CD4-positive, CD25-positive, alpha-beta regulatory T cell (primary cell): Measurements from ENCODE around the gene GOLGA8O. TPM values are rescaled to one million over a fixed set of nuclear protein-coding genes. Genes with fewer than 3 reads are reported as not detected.
A peak's percentile ranks its signal among the peaks of the same experiment; 100 is the strongest.
"Not testable (repeated sequence)": the region's sequence is repeated elsewhere in the genome, so short reads cannot be mapped to it uniquely, and the experiment has no call there.

ENCODE experiments used
- ATAC-seq, 2 donors: fragments of 150-1000 bp; cut with Tn5 transposase; one replicate each; pipeline ENCODE4 v1.10.0; 2021; ENCODE audit warnings: low read depth in 2 of 2, moderate number of reproducible peaks in 2 of 2, moderate library complexity in 1 of 2
- DNase-seq, 3 donors: peaks; one replicate each; pipeline versions ENCODE4 v3.0.0 to v3.0.0-alpha.2; 2012 to 2022; ENCODE audit warnings: mixed read lengths in 1 of 3
- H3K27ac ChIP-seq: one replicate; pipeline ENCODE4 v1.7.0; 2013; ENCODE audit warnings: mild to moderate bottlenecking, low read length; ENCODE audit not compliant: insufficient read depth, poor library complexity, severe bottlenecking
- H3K27me3 ChIP-seq: one replicate; pipeline ENCODE4 v1.7.0; 2013; ENCODE audit warnings: low read length; ENCODE audit not compliant: control insufficient read depth, insufficient read depth
- H3K36me3 ChIP-seq: one replicate; pipeline ENCODE4 v1.7.0; 2013; ENCODE audit warnings: mild to moderate bottlenecking, low read length, moderate library complexity; ENCODE audit not compliant: control insufficient read depth, insufficient read depth
- H3K4me1 ChIP-seq: 2 replicates; pipeline ENCODE4 v1.7.0; 2013; ENCODE audit warnings: mild to moderate bottlenecking, low read length; ENCODE audit not compliant: insufficient read depth, control insufficient read depth, poor library complexity, severe bottlenecking
- H3K4me3 ChIP-seq: one replicate; pipeline ENCODE4 v1.7.0; 2013; ENCODE audit warnings: low read depth, mild to moderate bottlenecking, low read length, moderate library complexity
- H3K9me3 ChIP-seq, 2 experiments: 1 replicate in 1 of 2; 2 replicates in 1 of 2; pipeline ENCODE4 v1.7.0; 2013; ENCODE audit warnings: low read length in 2 of 2, mild to moderate bottlenecking in 1 of 2, moderate library complexity in 1 of 2; ENCODE audit not compliant: control insufficient read depth in 2 of 2
- H3K27ac Mint-ChIP-seq, 3 donors: one replicate each; pipeline ENCODE4 v1.8.0; 2020 to 2022; ENCODE audit warnings: mild to moderate bottlenecking in 3 of 3, mixed read lengths in 3 of 3, moderate library complexity in 2 of 3
- H3K27me3 Mint-ChIP-seq: one replicate; pipeline ENCODE4 v1.8.0; 2022; ENCODE audit warnings: mild to moderate bottlenecking, mixed read lengths
- H3K36me3 Mint-ChIP-seq: one replicate; pipeline ENCODE4 v1.8.0; 2020; ENCODE audit warnings: mixed read lengths
- H3K4me1 Mint-ChIP-seq, 4 donors: one replicate each; pipeline ENCODE4 v1.8.0; 2020 to 2022; ENCODE audit warnings: mixed read lengths in 4 of 4, mild to moderate bottlenecking in 1 of 4
- H3K4me3 Mint-ChIP-seq, 4 donors: one replicate each; pipeline ENCODE4 v1.8.0; 2020 to 2022; ENCODE audit warnings: mild to moderate bottlenecking in 4 of 4, mixed read lengths in 4 of 4, moderate library complexity in 3 of 4
- H3K9me3 Mint-ChIP-seq, 7 donors: one replicate each; pipeline ENCODE4 v1.8.0; 2020 to 2022; ENCODE audit warnings: mixed read lengths in 7 of 7, mild to moderate bottlenecking in 3 of 7, moderate library complexity in 2 of 7
- polyA plus RNA-seq, 4 donors: library from polyadenylated mRNA; unstranded; fragments of 300-500 nt; fragmentation: Illumina TruSeq; gene quantifications; one replicate each; pipeline ENCODE4 v1.2.3, GENCODE V29; 2021
- total RNA-seq: library from RNA; stranded (reverse); gene quantifications from one replicate; pipeline ENCODE4 v1.2.3, GENCODE V29; 2022

Gene GOLGA8O
- total and polyA plus RNA-seq, 5 donors from 2014 or later: not detected

- H3K36me3 Mint-ChIP-seq, H3K4me1 ChIP-seq, H3K9me3 ChIP-seq, H3K4me3 Mint-ChIP-seq, H3K27ac Mint-ChIP-seq, H3K4me3 ChIP-seq, H3K27me3 ChIP-seq, H3K4me1 Mint-ChIP-seq, H3K27me3 Mint-ChIP-seq, H3K9me3 Mint-ChIP-seq, H3K27ac ChIP-seq, H3K36me3 ChIP-seq: not testable (repeated sequence)
- DNase-seq (peak in 1 of 3 donors; percentile 0), ATAC-seq (peak in 1 of 2 donors; percentile 64)
Measured at GRCh38 chr15:32440445-32440977, 14.9 kb downstream of the GOLGA8O start.

GRCh38 chr15:32434102-32434963, 21.1 kb downstream of the GOLGA8O start:
- peak; percentile 28 to 37 for ATAC-seq
- not testable (repeated sequence) for H3K36me3 Mint-ChIP-seq, H3K9me3 Mint-ChIP-seq, H3K27ac Mint-ChIP-seq, H3K27me3 ChIP-seq, DNase-seq, H3K27me3 Mint-ChIP-seq, H3K9me3 ChIP-seq, H3K4me1 ChIP-seq, H3K27ac ChIP-seq, H3K4me1 Mint-ChIP-seq, H3K4me3 Mint-ChIP-seq, H3K4me3 ChIP-seq, H3K36me3 ChIP-seq

- H3K36me3 ChIP-seq, DNase-seq, H3K4me3 Mint-ChIP-seq, H3K4me1 Mint-ChIP-seq, H3K4me3 ChIP-seq, ATAC-seq, H3K36me3 Mint-ChIP-seq, H3K27ac Mint-ChIP-seq, H3K27ac ChIP-seq, H3K27me3 Mint-ChIP-seq, H3K4me1 ChIP-seq, H3K9me3 Mint-ChIP-seq, H3K9me3 ChIP-seq, H3K27me3 ChIP-seq: not testable (repeated sequence)
Measured at GRCh38 chr15:32427635-32428034, 27.8 kb downstream of the GOLGA8O start.

GRCh38 chr15:32426511-32426910, 28.9 kb downstream of the GOLGA8O start:
- not testable (repeated sequence) for H3K36me3 ChIP-seq, H3K4me3 Mint-ChIP-seq, H3K9me3 Mint-ChIP-seq, H3K36me3 Mint-ChIP-seq, H3K27ac Mint-ChIP-seq, DNase-seq, H3K9me3 ChIP-seq, H3K27ac ChIP-seq, H3K27me3 ChIP-seq, H3K27me3 Mint-ChIP-seq, H3K4me3 ChIP-seq, ATAC-seq, H3K4me1 Mint-ChIP-seq, H3K4me1 ChIP-seq

GRCh38 chr15:32407903-32408302, 47.5 kb downstream of the GOLGA8O start:
- not testable (repeated sequence) for H3K4me1 Mint-ChIP-seq, H3K27me3 Mint-ChIP-seq, H3K9me3 Mint-ChIP-seq, H3K27me3 ChIP-seq, H3K27ac ChIP-seq, H3K36me3 ChIP-seq, H3K36me3 Mint-ChIP-seq, H3K4me3 Mint-ChIP-seq, ATAC-seq, H3K4me1 ChIP-seq, H3K9me3 ChIP-seq, H3K4me3 ChIP-seq, H3K27ac Mint-ChIP-seq
- peak in 1 of 3 donors; percentile 34 for DNase-seq

GRCh38 chr15:32403192-32403591, 52.2 kb downstream of the GOLGA8O start, which contains the start of gene GOLGA8K:
Gene GOLGA8K, minus strand, starts transcription at chr15:32403292. Its CDS starts 98 bp downstream, at chr15:32403194.
- not testable (repeated sequence) for H3K4me1 Mint-ChIP-seq

GRCh38 chr15:32396522-32396921, 58.9 kb downstream of the GOLGA8O start:
- H3K9me3 ChIP-seq, H3K36me3 Mint-ChIP-seq, H3K4me3 Mint-ChIP-seq, H3K4me3 ChIP-seq, H3K27me3 Mint-ChIP-seq, H3K9me3 Mint-ChIP-seq, H3K27me3 ChIP-seq, H3K4me1 ChIP-seq, H3K27ac ChIP-seq, H3K36me3 ChIP-seq, H3K27ac Mint-ChIP-seq, DNase-seq, ATAC-seq, H3K4me1 Mint-ChIP-seq: not testable (repeated sequence)

More at GRCh38 chr15:32403192-32403591, 52.2 kb downstream of the GOLGA8O start, which contains the start of gene GOLGA8K:
- not testable (repeated sequence) for ATAC-seq, H3K27me3 ChIP-seq, H3K27ac ChIP-seq, H3K4me3 Mint-ChIP-seq, DNase-seq, H3K27me3 Mint-ChIP-seq, H3K4me1 ChIP-seq, H3K27ac Mint-ChIP-seq, H3K4me3 ChIP-seq, H3K36me3 Mint-ChIP-seq, H3K9me3 Mint-ChIP-seq, H3K9me3 ChIP-seq, H3K36me3 ChIP-seq
